ENCODE results near the gene CEP85L.

The CEP85L gene
- total RNA-seq: 119 to 186 reads per million in 2 donors

DNA sequence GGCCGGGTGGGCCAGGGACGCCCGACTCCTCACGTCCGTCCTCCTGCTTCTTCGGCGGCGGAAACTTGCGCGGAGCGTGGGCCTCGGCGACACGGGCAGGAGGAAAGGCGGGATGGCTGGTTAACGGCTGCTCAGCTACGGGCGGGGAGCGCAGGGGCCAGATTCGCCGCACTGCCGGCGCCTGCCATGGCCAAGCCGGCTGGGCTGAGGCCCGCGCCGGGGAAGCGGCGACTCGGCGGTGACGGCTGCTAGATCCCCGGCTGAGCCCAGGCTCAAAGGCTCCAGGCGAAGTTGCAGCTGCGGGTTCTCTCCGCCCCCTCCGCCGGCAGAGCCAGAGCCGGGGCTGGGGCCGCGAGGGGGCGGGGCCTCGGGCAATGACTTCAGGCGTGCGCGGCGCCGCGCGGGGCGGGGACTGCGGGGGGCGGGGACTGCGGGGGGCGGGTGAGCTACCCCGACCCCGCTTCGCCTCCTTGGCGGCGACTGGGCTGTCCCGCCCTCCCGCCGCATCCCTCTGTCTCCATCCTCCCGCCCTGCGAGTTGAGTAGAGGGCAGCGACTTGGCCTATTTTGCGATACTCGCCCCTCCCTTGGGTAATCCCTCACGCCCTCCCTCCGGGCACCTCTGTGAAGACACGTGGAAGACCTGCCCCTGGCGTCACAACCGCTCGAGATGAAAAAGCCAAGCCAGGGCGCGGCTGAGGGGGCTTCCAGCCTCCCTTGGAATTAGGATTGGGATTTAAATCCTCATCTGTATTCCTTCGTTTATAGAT, at the start of gene CEP85L:
TSS of gene CEP85L (minus strand) at position 310 of the 769 bp plus-strand sequence. CDS start 322 bp downstream, outside the sequence.
- peak; percentile 83 for DNase-seq

DNA sequence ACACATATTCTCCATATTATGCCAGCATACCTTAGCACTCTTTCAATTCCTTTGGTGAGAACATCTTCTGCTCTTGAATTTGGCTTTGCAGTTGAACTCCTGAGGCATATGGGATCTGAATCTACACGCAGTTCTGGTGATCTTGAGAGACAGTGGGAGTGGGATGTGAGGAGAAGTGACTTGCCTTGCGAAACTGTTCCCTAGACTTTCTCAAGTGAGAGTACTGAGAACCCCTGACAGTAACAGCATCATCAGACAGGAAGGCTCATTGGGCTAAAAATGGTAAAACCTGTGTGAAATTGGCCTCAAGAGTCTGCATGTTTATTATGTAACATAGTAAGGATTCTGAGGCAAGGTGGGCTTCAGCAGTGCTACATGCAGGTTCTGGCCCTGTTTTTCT, 49.1 kb upstream of the CEP85L start:
- no peak for DNase-seq

DNA sequence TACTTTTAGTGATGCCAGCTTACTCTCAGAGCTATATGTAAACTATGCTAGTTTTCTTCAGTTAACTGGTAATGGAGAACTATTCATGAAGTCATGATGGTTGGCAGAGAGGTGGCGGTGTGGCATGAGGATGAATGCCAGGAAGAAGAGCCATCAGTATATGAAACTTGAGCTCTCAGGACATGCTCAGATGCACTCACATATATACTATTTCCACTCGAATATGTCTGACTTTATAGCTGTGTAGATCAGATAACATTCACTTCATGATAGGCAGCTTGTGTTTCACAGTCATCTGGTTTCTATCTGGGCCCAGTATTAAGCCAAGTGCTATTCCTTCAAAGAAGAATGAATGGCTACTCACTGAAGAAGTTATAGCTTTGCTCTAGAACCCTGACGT, 46.2 kb upstream of the CEP85L start:
- no peak for DNase-seq

DNA sequence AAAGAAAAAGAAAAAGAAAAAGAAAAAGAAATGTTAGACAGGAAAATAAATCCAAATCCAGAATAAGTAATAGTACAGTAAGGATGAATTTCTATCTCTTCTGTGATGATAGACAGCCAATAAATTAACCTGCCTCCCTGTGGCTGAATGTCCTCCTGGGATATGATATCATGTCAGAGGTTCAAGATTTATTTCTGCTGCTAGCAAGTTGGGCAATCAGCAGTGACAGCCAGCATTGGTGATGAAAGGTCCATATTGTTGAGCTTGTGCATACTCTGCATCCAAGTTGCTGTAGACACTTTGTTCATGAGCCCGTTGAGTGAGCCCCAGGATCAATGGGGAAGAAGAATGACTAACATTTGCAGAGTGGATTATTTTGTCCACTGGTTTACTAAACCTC, 44.9 kb upstream of the CEP85L start:
- no peak for DNase-seq

DNA sequence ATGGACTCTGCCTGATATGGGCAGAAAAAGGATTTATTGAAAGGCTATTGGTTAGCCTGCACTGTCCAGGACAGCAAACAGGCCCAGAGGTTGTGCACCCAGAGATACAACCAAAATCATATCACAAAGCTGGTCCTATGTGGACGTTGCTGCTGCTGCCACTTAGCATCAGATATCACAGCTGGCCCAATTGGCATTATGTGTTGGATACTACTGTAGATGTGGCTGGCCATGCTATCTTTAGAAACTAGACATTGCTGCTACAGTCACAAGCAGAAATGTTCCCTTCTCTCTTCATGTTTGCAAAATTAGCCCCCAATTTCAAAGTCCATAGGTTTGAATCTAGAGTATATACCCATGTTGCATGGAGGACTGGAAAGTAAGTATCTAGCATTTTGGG, 42.2 kb upstream of the CEP85L start:
- DNase-seq: no peak

DNA sequence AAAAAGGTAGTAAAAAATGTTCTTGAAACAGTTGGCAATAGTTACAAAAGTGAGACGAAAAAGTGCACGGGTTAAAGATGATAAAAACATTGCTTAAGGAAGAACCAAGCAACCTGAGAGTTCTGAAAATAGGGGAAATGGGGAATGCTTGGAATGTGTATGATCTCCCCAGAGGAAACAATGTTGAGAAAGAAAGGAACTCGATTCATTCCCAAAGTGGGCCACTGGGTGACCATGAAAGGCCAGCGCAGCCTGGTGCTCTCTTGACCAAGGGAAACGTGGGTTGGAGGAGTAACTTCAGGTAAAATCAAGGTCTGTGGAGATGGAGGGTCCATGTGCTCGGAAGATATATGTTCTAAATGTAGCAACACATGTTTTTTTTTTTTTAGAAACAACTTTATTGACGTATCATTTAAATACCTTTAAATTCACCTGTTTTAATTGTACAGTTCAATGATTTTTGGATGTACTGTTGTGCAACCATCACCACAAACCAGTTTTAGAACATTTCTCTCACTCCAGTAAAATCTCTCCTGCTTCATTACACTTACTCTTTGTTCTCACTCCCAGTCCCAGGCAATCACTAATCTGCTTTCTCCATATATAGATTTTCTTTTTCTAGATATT, 34.5 kb upstream of the CEP85L start:
- DNase-seq: no peak

DNA sequence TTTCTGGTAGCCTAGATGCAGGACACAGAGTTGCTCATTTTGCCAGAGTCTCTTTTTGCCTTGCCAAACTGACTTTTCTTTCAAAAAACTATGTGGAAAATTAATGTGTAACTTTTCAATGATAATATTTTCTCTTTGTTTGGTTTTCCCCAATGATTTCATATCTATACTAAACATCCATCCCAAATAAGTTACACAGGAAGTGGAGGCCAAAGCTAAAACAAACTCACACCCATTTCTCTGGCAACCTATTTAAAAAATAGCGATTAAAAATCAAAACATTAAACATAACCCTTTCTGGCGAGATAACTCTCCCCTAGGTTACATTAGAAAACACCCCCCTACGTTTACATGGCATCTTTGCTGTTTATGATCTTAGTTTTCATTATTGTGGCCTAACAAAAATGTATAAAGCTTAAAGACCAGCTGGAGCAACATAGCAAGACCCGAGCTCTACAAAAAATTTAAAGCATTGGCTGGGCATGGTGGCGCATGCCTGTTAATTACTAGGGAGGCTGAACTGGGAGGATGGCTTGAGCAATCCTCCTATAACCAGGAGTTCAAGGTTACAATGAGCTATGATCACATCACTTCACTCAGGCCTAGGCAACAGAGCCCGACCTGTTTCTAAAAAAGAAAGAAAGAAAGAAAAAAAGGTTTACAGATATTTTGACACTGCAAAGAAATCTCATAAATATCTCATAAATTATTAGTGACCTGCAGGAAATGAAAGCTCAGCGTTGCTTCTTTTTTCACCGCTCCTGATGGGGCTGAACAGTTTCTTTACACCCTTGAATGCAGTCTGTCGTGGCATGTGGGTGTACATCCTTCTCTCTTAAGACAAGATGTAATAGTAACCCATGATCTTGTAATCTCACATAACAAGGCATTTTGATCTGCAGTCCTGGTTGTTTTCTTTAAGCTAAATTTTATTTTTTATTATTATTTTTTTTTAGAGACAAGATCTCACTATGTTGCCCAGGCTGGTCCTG, 32.8 kb upstream of the CEP85L start:
- DNase-seq: no peak

DNA sequence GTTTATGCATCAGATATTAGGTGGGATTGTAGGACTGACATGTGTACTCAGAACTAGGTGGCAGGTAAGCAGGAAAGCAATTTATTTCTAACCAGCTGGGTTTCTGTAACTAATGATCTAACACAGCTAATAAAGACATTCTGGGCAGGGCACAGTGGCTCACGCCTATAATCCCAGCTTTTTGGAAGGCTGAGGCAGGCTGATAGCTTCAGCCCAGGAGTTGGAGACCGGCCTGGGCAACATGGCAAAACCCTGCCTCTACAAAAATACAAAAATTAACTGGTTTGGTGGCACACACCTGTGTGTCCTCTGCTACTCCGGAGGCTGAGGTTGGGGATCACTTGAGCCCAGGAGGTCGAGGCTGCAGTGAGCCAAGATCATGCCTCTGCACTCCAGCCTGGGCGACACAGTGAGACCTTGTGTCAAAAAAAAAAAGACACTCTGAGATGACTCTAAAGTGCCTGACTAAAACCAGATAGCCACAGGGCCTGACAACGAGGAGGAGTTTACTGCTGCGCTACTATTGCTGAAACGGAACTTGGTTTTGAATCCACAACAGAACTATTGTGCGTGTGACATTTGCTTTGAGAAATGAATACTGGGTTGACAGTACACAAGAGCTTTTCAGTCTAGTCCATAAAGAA, 29.2 kb upstream of the CEP85L start:
- no peak for DNase-seq

DNA sequence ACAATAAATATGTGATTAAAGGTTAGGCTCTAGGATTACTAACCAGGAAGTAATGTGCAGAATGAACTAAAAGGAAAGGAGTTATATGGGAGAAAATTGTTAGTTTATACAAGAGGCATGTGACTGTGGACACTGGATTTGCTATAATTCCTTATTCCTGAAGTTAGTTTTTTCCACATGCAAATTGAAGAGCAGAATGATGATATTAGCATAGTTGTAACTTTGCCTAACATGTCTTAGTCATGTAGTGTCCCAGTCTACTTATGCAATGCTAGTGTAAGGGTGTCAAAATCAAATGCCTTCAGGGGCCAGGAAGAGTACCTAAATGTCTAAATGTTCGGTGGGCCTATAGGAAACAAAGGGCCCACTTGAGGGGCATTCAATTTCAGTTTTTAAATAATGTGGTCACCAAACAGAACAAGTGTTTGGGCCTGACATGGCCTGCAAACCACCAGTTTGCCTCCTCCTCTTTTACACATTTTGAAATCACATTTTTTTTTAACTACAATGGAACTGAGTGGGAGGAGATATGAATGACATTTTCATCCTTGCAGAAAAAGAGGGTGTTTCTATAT, 28.0 kb upstream of the CEP85L start:
- no peak for DNase-seq

DNA sequence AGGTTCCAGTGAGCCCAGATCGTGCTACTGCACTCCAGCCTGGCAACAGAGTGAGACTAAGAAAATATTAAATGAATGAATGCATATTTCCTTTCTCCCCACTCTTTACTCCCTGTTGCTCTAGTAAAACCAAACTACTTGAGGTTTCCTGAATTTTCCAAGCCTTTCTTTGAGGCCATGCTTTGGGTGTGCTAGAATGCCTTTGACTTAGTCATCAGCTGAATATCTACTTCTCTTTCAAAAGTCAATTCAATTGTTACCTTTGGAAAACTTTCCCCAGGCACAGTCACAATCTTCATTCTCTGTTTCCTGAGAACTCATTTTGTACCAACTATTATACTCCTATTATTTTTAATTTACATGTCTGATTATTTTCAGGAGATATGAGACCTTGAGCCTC, 27.5 kb upstream of the CEP85L start:
- no peak for DNase-seq

DNA sequence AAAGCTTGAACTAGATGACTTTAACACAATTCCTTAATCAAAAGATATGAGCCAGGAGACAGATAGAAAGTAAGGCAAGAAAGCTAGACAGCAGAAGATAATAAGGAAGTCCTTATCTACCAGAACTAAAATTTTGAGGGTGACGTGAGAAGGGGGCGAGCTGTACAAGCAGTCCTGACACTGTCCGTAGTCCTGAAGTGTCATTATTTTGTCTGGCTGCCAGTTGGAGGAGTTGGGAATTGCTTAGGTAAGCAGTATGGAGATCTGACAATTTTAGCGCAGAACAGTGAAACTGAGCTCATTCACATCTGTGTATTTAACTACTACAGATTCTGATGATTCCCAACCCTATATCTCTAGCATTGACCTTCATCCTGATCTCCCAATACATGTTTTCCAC, 25.8 kb upstream of the CEP85L start:
- DNase-seq: no peak

DNA sequence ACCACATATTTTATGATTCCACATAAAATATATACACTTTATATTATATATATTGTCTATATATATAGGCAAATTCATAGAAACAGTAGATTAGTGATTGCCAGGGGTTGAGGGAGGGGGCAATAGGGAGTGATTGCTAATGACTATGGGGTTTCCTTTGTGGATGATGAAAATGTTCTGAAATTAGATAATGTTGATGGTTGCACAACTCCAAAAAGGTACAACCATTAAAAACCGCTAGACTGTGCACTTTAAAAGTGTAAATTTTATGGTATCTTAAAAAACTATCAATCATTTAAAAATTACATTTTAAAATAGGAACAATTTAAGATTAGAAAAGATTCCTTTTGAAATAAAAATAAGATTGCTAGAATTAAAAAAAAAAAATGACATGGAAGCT, 23.8 kb upstream of the CEP85L start:
- DNase-seq: no peak

DNA sequence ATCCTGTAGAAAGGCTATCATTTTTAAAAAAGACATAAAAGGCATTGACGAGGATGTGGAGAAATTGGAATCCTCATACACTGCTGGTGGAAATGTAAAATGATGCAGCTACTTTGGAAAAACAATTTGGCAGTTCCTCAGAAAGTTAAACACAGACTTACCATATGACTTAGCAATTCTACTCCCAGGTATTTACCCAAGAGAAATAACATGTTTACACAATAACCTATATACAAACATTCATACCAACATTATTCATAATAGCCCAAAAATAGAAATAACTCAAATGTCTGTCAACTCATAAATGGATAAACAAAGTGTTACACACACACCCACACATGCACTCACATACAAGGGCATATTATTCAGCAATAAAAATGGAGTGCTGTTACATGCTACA, 23.4 kb upstream of the CEP85L start:
- DNase-seq: no peak

DNA sequence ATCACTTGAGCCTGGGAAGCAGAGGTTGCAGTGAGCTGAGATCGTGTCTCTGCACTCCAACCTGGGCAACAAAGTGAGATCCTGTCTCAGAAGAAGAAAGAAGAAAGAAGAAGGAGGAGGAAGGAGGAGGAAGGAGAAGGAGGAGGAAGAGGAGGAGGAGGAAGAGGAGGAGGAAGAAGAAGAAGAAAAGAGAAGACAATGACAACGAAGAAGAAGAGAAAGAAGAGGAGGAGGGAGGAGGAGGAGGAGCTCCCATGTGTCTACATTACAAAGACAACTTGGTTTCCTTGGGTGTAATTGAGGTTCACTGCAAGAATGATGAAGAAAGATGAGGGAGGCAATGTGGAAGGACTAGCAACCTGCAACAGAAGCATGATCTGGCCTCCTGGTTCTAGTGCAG, 21.3 kb upstream of the CEP85L start:
- DNase-seq: no peak

DNA sequence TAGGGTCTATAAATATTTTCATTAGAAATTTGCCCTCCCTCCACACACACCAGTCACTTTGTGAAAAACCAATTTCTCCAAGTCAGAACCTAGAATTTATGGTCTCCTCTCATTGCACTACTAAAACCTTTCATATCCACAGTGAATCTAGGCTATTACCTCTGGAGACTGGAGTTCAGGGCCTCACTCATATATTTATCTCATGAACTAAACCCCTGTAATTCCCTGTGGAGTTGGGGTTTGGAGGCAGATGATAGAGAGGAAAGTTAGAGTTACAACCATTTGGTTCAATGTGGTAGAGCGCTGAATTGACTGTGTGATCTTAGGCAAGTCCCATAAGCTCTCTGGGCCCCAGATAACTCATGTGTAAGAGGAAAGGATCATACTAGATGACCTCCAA, 18.2 kb upstream of the CEP85L start:
- no peak for DNase-seq

DNA sequence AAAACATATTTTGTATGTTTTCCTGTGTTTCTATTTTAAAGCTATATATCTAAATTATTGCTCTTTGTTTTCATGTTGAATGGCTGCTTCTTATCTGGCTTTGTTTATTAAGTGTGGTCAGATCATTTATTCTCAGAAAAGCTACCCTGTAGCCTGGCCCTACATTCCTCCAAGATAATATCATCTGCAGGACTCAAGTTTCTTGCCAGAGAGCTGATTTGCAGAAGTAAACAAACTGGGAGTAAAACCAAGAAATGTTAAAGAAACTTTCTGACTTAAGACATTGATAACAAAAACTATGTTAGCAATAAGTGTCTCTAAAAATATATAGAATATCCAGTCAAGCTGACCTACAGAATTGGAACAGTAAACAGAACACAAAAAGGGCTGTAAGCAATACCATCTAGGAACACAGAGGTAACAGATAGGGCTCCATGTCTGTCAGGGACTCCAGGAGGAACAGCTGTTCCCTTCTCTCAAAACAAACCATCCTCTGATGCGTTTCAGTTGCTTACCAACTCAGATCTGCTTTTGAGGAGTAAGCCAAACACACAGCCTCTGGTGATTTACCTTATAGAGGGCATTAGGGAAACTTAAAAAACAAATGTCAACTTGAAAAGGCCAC, 17.5 kb upstream of the CEP85L start:
- DNase-seq: no peak

DNA sequence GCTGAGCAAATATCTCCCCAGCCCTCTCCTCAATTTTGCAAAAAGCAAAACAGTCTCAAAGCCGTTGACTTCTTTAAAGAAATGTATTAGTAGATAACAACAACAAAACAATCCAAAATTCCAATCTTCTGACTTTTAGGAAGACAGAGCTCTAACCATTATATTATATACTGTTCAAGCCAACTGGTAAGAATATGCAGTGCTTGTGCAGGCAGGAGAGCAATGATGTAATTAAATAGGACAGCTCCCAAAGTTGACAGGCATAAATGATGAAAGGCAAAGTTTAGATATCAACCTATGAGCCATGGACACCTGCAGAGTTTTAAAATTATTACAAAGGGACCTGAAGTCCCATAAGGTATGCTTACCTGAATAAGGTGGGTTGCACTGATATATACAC, 16.6 kb upstream of the CEP85L start:
- no peak for DNase-seq

DNA sequence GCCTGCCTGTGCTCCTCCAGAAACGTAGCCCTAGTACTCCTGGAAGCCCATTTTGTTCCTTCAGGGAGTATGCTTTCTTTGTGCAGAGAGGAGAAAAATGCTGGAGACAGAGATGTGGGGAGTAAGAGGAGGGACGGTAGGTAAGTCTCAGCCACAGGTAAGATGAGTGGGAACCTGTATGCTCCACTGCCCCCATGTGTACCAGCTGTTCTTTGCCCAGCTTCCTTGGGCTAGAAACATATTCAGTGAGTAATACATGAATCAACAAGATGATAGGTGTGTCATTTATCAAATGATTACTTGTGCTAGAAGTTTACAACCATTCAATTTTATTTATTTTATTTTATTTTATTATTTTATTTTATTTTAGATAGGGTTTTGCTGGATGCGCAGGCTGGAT, 13.6 kb upstream of the CEP85L start:
- DNase-seq: no peak

DNA sequence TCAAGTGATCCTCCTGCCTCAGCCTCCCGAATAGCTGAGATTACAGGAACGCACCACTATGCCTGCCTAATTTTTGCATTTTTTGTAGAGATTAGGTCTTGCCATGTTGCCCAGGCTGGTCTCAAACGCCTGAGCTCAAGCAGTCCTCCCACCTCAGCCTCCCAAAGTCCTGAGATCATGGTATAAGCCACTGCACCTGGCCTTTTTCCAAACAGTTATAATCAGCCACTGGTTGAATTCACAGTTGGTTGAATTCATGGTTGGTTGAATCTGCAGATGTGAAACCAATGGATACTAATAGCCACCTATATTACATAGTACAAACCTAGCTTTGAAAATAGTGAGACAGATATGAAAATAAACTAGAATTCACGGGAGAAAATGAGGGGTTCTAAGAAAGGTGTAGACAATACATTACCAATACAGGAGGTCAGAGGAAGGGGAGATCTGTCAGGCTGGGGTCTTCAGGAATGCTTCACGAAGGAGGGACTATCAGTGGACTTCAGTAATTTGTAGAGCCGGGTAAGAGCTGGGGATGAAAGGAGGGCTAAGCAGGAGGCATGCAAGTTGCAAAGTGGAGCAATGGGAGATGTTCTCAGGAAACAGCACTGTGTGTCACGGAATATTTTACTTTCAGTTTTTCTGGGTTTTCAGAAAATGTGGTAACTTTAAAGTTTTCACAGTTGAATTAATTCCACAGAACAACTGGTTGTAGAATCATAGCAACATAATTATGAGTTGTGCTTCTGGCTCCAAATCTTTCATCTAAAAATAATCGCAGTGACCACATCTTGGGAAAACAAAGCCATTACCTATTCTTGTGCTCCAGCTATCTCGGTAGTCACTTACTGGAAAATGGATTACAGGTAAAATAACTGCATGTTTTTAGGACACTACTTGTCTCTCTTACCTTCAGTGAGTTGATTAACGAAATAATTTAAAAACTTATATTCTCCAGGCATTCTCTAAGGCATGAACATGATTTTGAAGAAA, 12.9 kb upstream of the CEP85L start:
- DNase-seq: no peak

DNA sequence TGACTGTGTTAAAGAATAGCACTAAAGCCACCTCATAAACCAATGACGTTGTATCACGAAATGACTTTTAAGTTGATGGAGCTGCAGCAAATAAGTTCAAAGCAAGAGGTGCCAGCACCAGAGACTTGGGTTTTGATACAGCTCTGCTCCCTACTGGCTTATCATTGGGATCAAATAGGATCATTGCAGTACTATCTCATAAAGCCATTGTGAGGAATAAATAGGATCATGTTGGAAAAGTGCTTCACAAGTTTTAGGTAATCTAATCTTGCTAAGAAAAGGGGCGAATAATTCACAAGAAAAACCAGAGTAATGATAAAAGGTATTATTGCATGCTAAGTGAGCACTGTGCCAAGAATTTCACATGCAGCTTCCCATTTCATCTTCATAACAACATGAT, 10.4 kb upstream of the CEP85L start:
- no peak for DNase-seq

DNA sequence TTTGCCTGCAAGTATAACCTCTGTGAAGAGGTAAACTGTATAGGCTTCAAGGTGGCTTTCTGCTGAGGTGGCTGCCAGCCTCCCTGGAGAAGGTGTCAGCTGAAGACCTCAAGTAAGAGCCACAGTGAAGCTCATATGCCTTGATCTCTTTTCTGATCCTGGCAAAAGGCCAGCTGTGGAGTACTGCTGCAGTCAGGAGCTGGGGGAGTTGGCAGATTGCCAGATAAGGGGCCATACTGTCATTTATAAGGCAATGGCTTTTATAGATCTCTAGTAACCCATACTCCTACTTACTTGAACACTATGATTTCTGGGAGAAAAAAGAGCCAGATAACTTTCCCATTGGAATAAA, 8.8 kb upstream of the CEP85L start:
- DNase-seq: no peak
